Bronchial epithelial cell (primary cell): ENCODE results near the gene SEC16A. TPM values are rescaled to one million over a fixed set of nuclear protein-coding genes. Genes with fewer than 3 reads are reported as not detected.

ENCODE experiments used
- DNase-seq: peaks from one replicate; pipeline ENCODE4 v3.0.0-alpha.2; 2010; ENCODE audit warnings: low read depth
- FAIRE-seq: peaks from 2 replicates; lab custom pipeline; 2011; peaks lifted over from hg19 to GRCh38; lab: Jason Lieb, UNC
- H3K27me3 ChIP-seq: 2 replicates; pipeline ENCODE4 v1.5.1; 2011; ENCODE audit warnings: low read length; ENCODE audit not compliant: control insufficient read depth, insufficient read depth
- H3K36me3 ChIP-seq: 2 replicates; pipeline ENCODE4 v1.5.1; 2011; ENCODE audit warnings: low read length; ENCODE audit not compliant: control insufficient read depth, insufficient read depth
- H3K4me3 ChIP-seq: 2 replicates; pipeline ENCODE4 v1.5.1; 2011; ENCODE audit warnings: mild to moderate bottlenecking, low read depth, low read length, control low read depth
- CTCF ChIP-seq: IDR thresholded peaks from 2 replicates; pipeline ENCODE4 v1.5.1; 2011; ENCODE audit warnings: mild to moderate bottlenecking, moderate library complexity, low read length, control low read depth, inconsistent platforms; ENCODE audit not compliant: insufficient read depth, severe bottlenecking
- total RNA-seq: library from RNA; depleted of rRNA; stranded (reverse); fragments of >200 nt; gene quantifications from 2 replicates; pipeline ENCODE4 v1.2.1, GENCODE V29; 2014

Gene SEC16A
- total RNA-seq, 1 donor from 2014 or later = 13.7 TPM

GRCh38 chr9:136473354-136473721, 9.5 kb downstream of the SEC16A start:
- H3K4me3 ChIP-seq = no peak overlapping the region
- FAIRE-seq = no peak
- H3K36me3 ChIP-seq = peaks cover 63% of the 10 kb centered on the region
- TF ChIP-seq CTCF = no peak
- no peak for DNase-seq
- no peaks in the 10 kb centered on the region for H3K27me3 ChIP-seq

- Histone ChIP-seq H3K27me3 (no peaks in the 10 kb centered on the region), H3K36me3 (peaks cover 68% of the 10 kb centered on the region), H3K4me3 (no peak overlapping the region)
- FAIRE-seq (no peak), DNase-seq (no peak)
- no peak for TF ChIP-seq CTCF
Measured at GRCh38 chr9:136472640-136473353, 10.0 kb downstream of the SEC16A start.

- Histone ChIP-seq H3K4me3 (no peak overlapping the region), H3K36me3 (peaks cover 66% of the 10 kb centered on the region), H3K27me3 (no peaks in the 10 kb centered on the region)
- FAIRE-seq = no peak
- no peak for DNase-seq
- no peak for TF ChIP-seq CTCF
Measured at GRCh38 chr9:136471802-136472487, 10.9 kb downstream of the SEC16A start.

- no peak for DNase-seq
- Histone ChIP-seq H3K36me3 (peaks cover 70% of the 10 kb centered on the region), H3K27me3 (no peaks in the 10 kb centered on the region), H3K4me3 (no peak overlapping the region)
- TF ChIP-seq CTCF = no peak
- no peak for FAIRE-seq
Measured at GRCh38 chr9:136470792-136471469, 11.9 kb downstream of the SEC16A start.

GRCh38 chr9:136470356-136470755, 12.5 kb downstream of the SEC16A start:
- no peak for FAIRE-seq
- no peak for TF ChIP-seq CTCF
- DNase-seq = no peak
- H3K36me3 ChIP-seq = peaks cover 71% of the 10 kb centered on the region
- no peak overlapping the region for H3K4me3 ChIP-seq
- no peaks in the 10 kb centered on the region for H3K27me3 ChIP-seq
